Activated CD4-positive, alpha-beta T cell treated with anti-CD3 and anti-CD28 coated beads, Interleukin-2, amount 50 U/mL, for 48 hours (primary cell): ENCODE results near the gene MICAL3.

ENCODE experiments used
- DNase-seq, 2 experiments: peaks; one replicate each; pipeline ENCODE4 v3.0.0-alpha.2; 2020

Gene MICAL3

DNA sequence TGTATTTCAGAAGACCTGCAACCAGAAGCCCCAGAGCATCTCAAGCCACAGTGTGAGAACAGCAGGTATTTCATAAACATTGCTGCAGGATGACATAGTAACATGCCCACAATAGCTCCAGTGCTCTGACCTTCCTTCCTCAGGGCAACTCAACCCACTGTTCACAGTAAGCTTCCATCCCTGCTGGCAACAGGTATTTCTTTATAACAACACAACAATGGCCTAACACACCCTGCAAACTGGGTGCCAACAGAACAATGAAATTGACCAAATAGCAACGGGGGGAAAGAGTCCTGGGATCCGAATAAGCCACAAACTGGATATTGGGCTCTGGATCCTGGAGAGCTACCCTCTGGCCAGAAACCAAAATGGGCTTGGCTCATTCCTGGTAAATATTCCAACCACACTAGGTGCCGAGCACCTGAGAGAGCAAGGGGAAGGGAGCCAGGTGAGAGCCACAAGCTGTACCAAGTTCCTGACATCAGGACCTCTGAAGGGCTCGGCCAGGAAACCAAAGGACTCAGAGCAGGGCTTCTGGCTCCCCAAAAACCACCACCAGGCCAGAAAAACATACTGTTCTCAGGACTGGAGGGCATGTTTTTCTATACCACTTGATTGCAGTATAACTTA, 99.5 kb downstream of the MICAL3 start:
- no peak for DNase-seq

DNA sequence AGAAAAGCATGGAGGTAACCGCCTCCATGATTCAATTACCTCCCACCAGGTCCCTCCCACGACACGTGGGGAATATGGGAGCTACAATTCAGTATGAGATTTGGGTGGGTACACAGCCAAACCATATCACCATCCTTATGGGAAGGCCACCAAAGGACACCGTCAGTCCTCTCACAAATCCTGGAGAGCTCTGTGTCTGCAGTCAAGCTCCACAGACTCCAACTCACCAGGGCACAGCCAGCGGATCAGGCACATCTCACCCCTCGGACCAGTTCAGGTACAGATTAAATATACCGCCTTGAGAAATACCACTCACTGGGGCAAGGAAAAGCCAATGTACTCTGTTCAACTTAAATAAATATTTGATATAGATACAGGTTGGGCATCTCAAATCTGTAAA, 100.3 kb downstream of the MICAL3 start:
- no peak for DNase-seq

DNA sequence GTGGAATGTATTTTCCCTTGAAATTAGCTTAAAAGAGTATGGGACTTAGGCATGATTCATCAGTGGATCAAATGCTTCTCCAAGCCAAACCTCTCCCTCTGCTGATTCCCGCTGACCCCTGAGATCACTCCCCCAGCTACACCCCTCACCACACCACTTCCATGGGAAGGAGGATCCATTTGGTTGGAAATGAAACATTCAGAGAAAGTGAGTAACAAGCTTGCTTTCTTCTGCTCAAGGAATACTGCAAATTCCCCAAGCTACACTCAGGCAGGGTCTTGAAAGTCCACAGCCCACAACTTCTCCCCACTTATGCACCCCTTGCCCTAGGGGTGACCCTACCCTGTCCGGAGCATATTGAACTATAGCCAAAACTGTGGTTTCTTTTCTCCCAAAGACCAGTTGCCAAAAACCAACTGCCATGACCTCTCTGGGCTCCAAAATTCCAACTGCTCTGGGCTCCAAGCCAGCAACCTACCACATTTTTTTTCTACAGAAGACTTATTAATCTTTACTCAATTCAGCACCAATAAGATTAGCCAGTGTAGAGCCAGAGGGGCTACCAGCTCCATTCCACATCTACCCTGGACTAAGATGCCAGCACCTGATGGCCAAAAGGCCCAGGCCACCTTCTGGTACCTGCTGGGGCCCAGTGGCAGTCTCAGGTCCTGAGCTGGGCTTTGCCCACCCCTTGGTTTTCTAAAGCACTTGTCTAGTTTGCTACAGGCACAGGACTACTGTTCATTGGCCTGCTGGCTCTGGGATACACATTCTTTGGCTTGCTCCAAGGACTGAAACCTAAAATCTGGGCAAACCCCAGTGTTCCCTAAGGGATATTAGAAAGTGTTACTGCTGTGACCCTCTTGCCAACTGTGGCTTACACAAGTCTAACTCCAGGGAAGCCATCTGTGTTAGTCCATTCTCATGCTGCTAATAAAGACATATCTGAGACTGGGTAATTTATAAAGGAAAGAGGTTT, 101.1 kb downstream of the MICAL3 start:
- DNase-seq: no peak

DNA sequence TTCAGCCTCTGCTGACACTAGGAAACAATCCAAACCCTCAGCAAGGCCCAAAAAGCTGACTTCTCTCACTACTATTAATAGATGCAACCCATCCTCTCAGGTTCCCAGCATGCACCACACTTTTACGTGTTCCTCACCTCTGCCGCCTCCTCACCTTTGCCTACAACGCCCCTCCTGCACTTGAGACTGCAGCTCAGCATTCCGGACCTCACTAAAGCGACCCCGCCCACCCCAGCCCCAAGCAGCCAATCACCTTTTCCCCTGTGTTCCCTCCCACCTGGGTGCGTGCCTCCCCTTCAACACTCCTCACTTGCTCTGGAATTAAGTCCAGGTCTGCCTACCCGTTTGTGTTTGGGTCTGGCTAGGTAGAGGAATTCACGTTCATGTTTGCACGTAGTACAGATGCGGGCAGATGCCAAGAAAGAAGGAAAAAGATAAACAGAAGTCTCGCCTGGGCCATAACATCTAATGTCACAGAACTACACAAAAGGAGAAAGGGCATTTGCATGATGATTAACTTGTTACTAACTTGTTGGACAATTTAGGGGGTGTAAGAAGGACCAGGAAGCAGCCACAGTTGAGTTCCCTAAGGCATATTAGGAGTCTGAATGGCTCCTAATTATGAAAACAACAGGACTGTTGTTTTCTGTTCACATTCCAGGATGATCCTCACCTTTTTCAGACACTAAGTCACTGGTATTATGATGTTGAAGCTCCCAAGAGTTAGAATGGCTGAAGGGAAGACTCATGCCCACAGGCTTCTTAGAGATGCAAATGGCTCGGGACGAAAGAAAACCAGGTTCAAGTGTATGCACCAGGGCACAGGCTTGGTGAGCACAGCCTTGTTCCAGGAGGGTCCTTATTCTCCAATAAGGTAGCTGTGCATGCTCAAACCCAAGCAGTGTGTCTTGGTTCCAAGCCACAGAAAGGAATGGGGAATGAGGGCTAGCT, 102.2 kb downstream of the MICAL3 start:
- DNase-seq: no peak

DNA sequence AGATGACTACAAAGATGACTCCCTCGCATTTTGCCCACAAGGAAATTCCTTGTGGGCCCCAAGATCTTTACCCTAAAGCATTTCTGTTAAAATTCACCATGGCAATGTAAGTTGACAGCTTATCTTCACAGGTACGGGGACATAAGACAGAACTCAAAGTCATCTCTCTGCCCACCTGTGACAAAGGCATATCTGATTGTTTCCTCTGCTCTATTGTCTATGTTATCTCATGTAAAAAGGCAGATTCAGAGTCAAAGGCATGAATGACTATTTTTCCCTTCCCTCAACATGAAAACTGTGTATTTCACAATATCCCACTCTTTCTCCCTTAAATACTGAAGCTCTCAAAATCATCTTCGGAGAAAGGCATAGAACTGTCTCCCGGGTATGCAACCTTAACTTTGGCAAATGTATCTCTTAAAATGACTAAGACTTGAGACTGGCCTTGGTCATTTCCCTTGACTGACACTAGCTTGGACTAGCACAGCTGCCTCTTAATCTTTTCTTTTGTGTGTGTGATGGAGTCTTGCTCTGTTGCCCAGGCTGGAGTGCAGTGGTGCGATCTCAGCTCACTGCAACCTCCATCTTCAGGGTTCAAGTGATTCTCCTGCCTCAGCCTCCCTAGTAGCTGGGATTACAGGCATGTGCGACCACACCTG, 103.2 kb downstream of the MICAL3 start:
- DNase-seq: no peak

DNA sequence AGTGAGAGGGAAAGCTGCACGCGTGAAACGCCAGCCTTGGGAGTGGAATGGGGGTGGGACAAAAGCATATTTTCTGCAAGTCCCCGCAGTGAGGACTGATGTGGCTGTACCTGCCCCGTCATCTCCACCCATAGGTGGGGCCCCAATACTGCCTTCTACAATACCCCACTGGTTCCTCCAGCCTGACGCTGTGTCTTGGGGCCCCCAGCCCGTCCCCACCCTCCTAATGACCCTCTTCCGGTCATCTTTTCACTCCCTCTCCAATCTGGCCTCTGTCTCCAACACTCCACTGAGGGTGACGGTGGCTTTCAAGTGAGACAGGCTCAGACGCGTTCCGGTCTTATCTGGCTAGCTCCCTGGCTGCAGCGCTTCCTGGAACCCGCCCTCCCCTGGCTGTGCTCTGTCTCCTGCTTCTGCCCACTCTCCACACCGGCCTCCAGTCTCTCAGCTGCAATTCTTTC, 104.2 kb downstream of the MICAL3 start:
- no peak for DNase-seq

DNA sequence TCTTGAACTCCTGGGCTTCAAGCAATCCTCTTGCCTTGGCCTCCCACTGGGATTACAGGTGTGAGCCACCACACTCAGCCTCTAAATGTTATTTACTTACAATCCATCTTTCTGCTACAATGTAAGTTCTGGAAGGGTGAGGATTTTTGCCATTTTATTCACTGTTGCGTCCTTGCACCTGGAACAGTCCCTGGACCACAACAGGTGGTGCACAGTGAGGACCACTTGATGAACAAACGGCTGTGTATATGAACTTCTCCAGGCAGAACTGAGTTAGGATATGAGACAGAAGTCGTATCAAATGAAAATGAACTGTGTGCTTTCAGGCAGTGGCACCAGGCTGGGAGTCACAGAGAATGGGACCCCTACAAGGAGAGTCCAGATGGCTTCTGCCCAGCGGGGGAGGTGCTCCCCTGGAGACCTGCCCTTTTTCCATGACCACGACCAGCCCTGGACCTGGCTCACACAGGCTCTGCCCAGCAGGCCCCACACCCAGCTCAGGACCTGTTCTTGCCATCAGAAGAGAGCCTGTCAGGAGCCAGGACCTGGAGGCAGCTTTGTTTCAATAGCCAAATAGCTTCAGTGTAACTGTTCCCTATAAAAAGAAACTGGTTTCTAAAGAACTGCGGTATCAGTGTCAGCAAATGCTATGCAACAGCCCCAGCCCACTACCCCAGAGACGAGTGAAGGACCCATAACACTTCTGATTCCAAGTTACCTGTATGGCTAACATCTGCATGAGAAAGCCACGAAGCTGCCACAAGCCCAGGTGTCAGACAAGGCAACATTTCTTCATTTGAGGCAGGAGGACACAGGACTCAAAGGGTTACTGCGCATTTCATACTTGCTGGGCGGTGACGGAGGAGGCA, 104.9 kb downstream of the MICAL3 start:
- no peak for DNase-seq

DNA sequence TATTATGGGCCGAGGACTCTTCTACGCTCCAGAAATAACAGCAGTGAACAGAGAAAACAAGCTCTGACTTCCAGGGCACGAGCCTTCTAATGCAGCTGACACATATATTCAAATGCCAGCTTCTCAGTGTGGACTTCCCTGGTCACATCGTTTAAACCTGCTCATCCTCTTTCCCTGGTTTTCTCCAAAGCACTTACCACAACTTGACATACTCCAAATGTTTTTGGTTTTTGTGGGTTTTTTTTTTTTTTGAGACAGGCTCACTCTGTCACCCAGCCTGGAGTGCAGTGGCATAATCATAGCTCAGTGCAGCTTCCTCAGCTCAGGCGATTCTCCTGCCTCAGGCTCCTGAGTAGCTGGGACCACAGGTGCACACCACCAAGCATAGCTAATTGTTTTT, 105.5 kb downstream of the MICAL3 start:
- DNase-seq: no peak

DNA sequence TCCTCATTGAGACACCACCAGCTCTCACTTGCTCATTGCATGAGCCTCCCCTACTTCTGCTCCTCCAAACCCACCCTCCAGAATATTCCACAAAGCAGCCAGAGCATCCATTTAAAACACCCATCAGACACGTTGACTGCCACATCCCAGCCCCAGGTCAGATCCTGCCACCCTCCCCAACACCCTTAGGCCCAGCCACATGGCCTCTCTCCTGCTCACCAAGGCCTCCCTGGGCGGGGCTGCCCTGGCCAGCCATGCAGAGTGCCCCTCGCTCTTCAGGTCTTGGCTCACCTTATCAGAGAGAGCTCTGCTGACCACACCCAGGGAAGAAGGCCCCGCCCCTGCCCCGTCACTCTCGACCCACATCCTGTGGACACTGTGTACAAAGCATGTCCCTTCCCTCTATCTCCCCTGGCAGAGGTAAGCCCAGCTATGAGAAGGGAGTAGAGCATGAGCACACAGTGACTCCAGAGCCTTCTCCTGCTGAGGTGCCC, 106.8 kb downstream of the MICAL3 start:
- peak in 1 of 2 experiments; percentile 18 for DNase-seq

DNA sequence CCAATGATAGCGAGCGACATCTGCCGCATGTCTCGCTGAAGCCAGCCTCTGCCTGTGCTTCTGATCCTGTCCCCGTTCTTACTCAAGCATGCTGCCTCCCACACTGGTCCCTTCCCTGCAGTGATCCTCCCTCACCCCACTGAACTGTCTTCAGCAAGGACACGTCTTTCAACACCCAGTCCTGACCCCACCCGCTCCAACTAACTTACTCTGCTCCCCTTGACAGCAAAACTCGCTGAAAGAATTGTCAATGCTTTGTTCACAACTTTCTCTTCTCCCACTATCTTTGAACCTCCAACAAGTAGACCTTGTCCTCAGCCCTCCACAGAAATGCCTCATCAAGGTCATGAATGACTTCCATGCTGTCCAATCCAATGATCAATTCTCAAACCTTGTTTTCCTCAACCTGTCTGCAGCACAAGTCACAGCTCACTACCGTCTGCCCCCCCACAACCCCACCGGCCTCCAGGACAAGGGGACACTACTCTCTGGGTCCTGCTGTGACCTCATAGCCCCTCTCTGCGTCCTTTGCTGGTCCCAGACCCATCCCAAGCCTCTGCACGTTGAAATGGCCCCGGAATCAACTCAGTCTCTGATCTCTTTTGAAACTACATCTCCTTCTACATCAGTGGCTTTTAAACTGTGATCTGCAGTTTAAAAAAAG, 108.0 kb downstream of the MICAL3 start:
- no peak for DNase-seq

DNA sequence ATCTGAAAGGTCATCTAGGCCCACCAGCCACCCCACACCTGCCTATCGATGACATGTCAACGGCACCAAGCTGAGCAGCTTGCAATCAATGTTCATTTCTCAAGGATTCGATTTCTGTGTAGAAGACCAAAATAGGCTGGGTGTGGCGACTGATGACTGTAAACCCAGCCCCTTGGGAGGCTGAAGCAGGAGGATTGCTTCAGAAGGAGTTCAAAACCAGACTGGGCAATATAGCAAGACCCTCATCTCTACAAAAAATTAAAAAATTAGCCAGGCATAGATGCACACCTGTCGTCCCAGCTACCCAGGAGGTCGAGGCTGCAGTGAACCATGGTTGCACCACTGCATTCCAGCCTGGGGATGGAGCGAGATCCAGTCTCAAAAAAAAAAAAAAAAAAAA, 108.7 kb downstream of the MICAL3 start:
- DNase-seq: no peak

DNA sequence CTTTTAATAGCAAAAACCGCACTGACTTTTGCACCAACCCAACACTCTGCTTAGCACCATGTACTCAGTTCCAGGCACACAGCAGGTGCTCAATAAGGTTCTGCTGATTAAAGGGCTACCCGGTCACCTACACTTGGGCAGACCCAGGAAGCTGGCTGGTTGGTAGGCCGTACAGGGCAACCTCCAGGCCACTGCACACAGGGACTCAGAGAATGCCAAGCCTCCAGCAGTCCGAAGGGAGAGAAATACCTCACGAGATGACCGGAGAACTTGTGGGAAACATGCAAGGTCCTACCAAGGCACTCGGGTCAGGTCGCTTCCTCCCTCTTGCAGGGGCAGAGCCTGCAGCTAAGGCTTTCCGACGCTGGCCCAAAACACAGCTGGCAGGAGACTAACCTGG, 109.2 kb downstream of the MICAL3 start:
- no peak for DNase-seq

DNA sequence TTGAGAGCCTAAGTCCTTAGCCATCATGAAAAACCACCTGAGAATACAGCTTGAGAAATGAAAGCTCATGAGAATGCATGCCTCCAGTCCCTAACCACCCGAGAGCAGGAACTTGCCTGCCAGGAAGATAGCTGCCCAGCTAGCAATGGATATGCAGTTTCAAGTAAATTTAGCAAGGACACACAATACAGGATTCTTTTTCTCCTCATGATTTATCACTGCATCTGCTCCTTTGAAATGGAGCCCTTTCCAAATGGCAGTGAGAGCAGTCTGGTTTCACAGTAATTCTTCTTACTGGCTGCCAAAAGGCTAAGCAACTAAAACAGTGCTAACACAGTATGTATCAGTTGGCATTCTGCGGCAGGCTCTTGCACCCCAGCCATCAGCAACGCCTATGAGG, 109.9 kb downstream of the MICAL3 start:
- no peak for DNase-seq

DNA sequence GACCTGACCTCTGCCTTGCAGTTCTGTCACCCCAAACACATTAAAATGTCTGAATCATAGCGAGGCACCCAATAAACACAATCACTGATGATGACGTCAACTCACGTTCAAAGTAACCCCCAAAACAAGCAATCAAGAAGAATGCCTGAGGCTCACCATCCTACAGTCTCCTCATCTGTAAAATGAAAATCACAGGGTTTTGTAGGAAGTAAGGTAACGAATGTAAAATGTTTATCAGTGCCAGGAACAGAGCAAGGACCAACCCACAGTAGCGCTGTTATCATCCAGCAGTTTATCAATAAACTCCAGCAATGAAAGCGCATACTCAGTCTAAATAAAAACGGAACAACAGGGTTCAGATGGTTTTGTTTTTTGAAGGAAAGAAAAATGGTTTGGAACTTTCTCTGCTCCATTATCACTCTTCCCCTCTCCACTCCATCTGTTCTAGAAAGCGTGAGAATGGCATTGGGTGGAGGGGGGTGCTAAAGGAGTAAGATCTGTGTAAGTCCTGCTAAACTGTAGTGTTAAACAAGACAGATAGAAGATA, 110.5 kb downstream of the MICAL3 start:
- no peak for DNase-seq

DNA sequence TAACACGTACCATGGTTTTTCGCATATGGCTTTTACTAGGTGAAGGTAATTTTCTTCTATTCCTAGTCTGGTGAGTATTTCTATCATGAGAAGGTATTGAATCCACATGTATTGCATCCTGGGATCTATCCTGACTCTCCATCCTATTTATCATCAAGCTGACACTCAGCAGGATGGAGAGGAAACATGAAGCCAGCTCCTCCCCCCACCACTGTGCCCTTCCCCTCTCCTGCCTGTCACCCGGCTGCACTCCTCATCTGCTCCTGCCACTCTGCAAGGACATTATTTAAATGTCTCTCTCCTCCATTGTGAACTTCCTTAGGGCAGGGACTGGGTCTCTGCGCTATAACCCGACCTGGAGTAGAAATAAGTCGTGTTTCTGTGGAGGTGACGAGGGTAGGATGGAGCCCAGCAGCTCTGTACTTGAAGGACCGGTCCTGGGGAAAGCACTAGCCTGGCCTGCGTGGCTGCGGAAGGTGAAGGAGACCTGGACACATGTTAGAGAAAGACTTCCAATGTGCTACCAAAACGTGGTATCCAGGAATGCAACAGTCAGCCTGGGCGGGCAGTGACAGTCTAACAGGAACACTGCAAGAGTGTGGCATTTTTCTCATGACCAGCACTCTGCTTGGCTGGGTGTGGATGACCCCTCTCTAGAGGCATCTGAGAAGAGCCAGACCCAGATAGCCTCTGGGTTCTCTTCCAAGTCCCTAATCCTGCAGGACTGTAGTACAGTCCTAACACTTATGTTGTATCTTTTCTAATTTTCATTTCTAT, 111.2 kb downstream of the MICAL3 start:
- DNase-seq: no peak

DNA sequence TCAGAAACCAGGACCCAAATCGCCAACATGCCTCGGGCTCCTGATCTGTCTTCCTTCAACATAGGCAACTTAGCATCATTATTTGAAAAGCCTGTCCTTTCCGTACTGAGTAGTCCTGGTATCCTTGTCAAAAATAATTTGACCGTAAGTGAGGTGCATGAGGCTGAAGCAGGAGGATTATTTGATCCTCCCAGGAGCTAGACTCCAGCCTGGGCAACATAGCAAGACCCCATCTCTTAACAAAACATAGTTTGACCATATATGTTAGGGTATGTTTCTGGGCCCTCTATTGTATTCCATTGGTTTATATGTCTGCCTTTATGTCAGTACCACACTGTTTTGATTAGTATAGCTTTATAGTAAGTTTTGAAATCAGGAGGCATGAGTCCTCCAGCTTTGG, 112.5 kb downstream of the MICAL3 start:
- DNase-seq: no peak

DNA sequence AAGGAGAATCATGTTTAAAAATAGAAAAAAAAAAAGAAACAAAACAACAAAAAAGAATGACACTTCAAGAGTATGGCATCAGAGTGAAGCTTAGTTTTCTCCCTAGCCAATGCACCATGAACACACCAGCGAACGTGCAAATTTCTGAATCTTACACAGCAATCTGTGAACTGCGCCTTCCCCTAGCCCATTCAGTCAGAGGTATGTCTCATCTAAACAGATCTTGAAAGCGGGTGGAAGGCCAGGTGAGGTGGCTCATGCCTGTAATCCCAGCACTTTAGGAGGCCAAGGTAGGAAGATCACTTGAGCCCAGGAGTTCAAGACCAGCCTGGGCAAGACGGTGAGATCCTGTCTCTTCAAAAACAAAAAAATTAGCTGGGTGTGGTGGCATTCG, 113.1 kb downstream of the MICAL3 start:
- DNase-seq: no peak

DNA sequence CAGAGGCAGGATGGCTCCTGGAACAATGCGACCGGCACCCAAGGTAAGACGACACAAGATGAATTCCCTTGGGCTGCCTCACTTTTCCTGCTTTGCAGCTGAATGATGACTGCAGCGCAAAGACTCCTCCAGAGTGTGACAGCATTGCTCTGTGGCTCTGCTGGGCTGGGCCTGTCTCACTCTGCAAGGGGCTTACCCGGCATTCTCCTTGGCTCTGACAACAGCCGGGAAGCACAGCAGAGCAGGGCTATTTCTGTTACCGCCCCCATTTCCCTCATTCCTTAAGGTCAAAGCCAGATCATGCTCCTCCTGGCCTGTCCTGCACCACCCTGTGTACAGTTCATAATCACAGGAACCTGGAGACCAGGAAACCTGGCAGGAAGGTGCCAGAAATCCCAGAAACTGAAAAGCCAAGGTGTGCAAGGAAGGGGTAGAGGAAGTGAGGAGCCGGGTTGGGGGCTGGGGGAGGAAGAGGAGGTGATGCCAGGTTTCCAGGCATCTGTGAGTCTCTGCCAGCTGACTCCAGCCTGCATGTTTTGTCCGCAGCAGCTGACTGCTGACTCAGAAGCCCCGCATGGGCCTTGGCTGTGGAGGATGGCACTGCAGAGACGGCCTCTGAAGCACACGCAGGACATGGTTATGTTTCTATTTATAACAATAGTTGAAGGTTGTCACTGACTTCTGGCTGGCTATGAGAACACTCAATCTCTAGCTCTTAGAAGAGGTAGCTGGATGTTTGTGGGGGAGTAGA, 113.6 kb downstream of the MICAL3 start:
- DNase-seq: no peak

DNA sequence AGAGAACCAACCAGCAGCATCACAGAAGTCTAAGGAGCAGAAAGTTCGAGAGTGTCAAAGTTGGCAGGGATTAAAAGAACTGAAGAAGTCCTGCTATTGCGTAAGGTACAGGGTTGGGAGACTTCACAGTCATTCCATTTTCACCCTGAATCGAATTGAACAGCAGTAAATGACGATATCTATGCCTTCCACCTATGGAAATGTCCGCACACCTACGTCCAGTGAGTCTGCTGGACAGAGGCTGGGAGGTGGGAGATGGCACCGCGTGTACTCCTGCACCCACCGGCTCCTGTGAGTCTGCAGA, 116.7 kb downstream of the MICAL3 start:
- no peak for DNase-seq
